Superior temporal gyrus (tissue), 1 donor: Measurements from ENCODE around the gene IFI44.

ENCODE experiments used
- DNase-seq: peaks from one replicate; pipeline ENCODE4 v3.0.0-alpha.2; 2016; ENCODE audit errors: extremely low spot score

Gene IFI44, protein sequence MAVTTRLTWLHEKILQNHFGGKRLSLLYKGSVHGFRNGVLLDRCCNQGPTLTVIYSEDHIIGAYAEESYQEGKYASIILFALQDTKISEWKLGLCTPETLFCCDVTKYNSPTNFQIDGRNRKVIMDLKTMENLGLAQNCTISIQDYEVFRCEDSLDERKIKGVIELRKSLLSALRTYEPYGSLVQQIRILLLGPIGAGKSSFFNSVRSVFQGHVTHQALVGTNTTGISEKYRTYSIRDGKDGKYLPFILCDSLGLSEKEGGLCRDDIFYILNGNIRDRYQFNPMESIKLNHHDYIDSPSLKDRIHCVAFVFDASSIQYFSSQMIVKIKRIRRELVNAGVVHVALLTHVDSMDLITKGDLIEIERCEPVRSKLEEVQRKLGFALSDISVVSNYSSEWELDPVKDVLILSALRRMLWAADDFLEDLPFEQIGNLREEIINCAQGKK

GRCh38 chr1:78649628-78650027, at the start of gene IFI44:
TSS of gene IFI44 (plus strand) at chr1:78649831. CDS start at chr1:78650196, 365 bp downstream.
- peak; percentile 77 for DNase-seq

GRCh38 chr1:78601068-78601467, 48.6 kb upstream of the IFI44 start:
- DNase-seq: no peak

GRCh38 chr1:78603206-78603605, 46.4 kb upstream of the IFI44 start:
- no peak for DNase-seq

DNA sequence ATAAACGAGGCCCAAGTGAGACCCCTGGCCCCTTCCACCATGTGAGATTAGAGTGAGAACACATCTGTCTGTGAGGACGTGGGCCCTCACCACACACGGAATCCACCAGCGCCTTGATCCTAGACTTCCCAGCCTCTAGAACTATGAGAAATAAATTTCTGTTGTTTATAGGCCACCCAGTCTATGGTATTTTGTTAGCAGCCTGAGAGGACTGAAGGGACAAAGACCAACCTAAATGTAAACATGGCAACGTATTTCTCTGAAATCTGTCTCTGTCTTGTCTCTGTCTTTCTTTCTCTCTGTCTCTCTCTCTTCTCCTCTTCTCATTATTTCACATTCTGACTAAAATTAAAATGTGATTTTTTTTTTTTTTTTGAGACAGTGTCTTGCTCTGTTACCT, 45.0 kb upstream of the IFI44 start:
- no peak for DNase-seq

DNA sequence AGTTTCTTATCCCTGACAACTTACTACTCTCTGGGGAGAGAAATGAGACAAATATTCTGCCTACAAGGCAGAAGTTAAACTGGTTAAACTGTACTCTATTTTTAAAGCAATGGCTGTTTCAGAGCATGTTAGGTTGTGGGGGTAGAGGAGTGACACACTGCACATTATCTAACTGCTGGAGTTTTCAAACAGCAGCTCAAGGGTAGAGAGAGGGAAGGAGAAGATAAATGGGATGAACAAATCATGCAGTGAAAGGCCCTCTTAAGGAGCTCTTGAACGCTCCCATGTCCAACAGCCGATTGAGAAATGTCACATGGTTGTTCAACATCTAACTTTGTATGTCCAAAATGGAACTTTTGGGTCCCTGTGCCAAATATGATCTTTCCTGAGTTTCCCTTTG, 43.4 kb upstream of the IFI44 start:
- peak; percentile 13 for DNase-seq

- peak; percentile 72 for DNase-seq
Measured at GRCh38 chr1:78607334-78607927, 42.2 kb upstream of the IFI44 start.

- DNase-seq: no peak
Measured at GRCh38 chr1:78607944-78608343, 41.7 kb upstream of the IFI44 start.

DNA sequence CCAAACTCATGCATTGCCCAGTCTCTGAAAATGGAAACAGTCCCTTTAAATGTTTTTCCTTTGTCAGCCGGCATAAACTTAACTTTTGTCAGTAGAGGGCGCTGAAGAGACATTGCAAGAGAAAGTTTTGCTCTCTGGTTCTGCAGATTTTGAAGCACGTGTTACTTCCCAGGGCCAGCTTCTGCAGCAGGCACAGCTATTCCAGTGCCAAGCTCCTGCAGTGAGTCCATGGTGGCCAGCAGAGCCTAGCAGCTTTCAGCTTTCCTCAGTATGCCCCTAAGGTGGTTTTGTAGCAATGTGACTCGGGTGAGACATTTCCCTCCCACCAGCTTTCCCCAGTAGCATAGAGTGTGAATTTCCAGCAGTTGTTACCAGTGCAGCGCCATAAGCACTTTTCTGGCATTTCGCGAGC, 32.0 kb upstream of the IFI44 start:
- DNase-seq: peak; percentile 96

DNA sequence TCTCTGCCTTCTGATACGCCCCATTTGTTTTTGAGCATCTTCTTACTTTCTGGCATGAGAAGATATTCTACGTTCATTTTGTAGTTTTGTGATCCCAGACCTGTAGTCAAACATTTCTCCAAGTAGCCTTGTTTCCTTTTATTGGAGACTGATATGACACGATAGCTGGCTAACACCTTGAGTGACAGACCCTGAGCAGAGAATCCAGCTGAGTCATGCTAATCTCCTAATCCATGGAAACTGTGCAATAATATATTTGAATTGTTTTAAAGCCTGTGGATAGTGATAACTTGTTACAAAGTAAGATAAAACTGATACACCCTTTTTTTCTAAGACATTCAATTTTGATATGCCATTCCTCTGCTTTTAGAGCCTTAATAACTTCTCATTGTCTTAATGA, 30.6 kb upstream of the IFI44 start:
- peak; percentile 26 for DNase-seq

DNA sequence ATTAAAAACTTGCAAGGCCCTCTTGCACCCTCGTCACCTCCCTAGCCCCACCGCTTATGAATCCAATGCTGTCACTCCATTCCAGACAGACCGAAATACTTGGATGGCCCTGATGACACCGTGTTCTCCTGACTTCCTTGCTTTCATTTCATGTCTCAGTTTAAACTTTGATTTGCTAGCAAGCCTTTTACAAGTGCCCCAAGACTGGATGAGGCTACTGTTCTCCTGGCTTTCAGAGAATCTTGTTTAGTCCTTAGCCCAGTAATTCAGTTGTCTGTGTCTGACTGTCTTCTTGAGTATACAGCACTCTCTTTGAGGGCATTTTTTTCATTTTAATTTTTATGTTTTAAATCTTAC, 30.2 kb upstream of the IFI44 start:
- no peak for DNase-seq

GRCh38 chr1:78619803-78620579, 29.6 kb upstream of the IFI44 start, which contains the start of gene IFI44L:
TSS of gene IFI44L (plus strand) at chr1:78620448. CDS start at chr1:78627916, 7,468 bp downstream.
- DNase-seq: peak; percentile 58

DNA sequence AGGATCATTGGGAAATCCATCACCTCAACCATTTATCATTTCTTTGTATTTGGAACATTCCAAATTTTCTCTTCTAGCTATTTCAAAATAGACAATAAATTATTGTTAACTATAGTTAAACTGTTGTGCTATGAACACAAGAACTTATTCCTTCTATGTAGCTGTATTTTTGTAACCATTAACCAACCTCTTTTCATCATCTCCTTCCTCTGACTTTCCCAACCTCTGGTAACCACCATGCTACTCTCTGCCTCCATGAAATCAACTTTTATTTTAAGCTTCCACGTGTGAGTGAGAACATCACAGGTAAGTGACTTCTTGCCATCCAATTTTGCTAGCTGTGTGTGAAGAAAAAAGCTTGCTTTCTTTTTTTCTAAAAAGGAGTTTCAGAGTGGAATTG, 29.0 kb upstream of the IFI44 start:
- DNase-seq: no peak

DNA sequence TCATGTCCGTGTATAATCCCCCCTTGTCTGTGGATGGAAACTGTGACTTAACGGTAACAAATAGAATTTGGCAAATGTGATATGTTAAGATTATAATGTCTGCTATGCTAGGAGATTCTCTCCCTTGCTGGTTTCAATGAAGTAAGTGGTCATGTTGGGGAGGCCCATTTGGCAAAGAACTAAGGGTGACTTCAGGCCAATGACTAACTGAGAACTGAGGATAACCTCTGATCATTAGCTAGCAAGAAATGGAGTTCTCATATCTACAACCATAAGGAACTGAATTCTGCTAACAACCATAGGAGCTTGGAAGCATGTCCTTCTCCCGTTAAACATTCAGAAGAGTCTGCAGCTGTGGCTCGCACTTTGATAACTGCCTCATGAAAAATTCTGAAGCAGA, 27.1 kb upstream of the IFI44 start:
- no peak for DNase-seq

- DNase-seq: no peak
Measured at GRCh38 chr1:78624035-78624434, 25.6 kb upstream of the IFI44 start.

DNA sequence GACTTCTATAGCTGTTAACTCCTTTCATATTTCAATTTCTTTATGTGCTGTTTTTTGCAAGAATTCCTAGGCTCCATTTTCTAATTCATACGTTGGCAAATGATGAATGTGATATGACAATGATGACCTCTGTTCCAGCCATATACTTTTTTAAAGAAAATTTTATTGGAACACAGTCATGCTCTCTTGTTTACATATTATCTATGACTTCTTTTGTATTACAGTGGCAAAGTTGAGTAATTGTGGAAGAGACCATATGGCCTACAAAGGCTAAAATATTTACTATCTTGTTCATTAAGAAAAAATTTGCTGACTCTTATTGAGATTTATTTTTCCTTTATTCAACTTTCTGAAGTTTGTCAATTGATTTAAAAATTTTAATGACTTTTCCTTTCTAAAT, 22.3 kb upstream of the IFI44 start:
- no peak for DNase-seq

GRCh38 chr1:78630600-78630999, 19.0 kb upstream of the IFI44 start:
- no peak for DNase-seq

GRCh38 chr1:78633209-78633608, 16.4 kb upstream of the IFI44 start:
- DNase-seq: no peak

- no peak for DNase-seq
Measured at GRCh38 chr1:78640462-78640861, 9.2 kb upstream of the IFI44 start.

GRCh38 chr1:78641558-78641957, 8.1 kb upstream of the IFI44 start:
- no peak for DNase-seq

- DNase-seq: no peak
Measured at GRCh38 chr1:78645723-78646122, 3.9 kb upstream of the IFI44 start.

- DNase-seq: no peak
Measured at GRCh38 chr1:78647238-78647637, 2.4 kb upstream of the IFI44 start.

GRCh38 chr1:78650114-78650660, 556 bp downstream of the IFI44 start:
- DNase-seq: no peak
